GM12891 (cell line): Measurements from ENCODE around the gene DNAH17.

ENCODE experiments used
- DNase-seq: peaks from one replicate; pipeline ENCODE4 v3.0.0; 2011; ENCODE audit warnings: low spot score; ENCODE audit not compliant: insufficient read length
- FAIRE-seq: peaks from 2 replicates; lab custom pipeline; 2011; peaks lifted over from hg19 to GRCh38; lab: Jason Lieb, UNC
- PAX5 ChIP-seq: IDR thresholded peaks from 2 replicates; pipeline ENCODE4 v1.6.1; 2011; ENCODE audit warnings: low read length, moderate library complexity, mild to moderate bottlenecking; ENCODE audit not compliant: insufficient read depth, severe bottlenecking
- POLR2A ChIP-seq: IDR thresholded peaks from 2 replicates; pipeline ENCODE4 v1.6.1; 2011; ENCODE audit warnings: low read depth, low read length, control low read depth
- POLR2AphosphoS5 ChIP-seq: IDR thresholded peaks from 2 replicates; pipeline ENCODE4 v1.6.1; 2011; ENCODE audit warnings: low read depth, low read length, control low read depth
- POU2F2 ChIP-seq: IDR thresholded peaks from 2 replicates; pipeline ENCODE4 v1.6.1; 2011; ENCODE audit warnings: low read depth, mild to moderate bottlenecking, control low read depth, low read length, moderate library complexity
- SPI1 ChIP-seq: IDR thresholded peaks from 2 replicates; pipeline ENCODE4 v1.6.1; 2011; ENCODE audit warnings: low read depth, low read length, control low read depth
- TAF1 ChIP-seq: IDR thresholded peaks from 2 replicates; pipeline ENCODE4 v1.6.1; 2011; ENCODE audit warnings: low read depth, low read length, control low read depth

The DNAH17 gene

GRCh38 chr17:78618264-78619066 lies 41.3 kb upstream of the DNAH17 start:
- no peak for FAIRE-seq
- no peak for TF ChIP-seq TAF1
- no peak for TF ChIP-seq POLR2AphosphoS5
- no peak for TF ChIP-seq PAX5
- no peak for TF ChIP-seq POU2F2
- DNase-seq: no peak

DNA sequence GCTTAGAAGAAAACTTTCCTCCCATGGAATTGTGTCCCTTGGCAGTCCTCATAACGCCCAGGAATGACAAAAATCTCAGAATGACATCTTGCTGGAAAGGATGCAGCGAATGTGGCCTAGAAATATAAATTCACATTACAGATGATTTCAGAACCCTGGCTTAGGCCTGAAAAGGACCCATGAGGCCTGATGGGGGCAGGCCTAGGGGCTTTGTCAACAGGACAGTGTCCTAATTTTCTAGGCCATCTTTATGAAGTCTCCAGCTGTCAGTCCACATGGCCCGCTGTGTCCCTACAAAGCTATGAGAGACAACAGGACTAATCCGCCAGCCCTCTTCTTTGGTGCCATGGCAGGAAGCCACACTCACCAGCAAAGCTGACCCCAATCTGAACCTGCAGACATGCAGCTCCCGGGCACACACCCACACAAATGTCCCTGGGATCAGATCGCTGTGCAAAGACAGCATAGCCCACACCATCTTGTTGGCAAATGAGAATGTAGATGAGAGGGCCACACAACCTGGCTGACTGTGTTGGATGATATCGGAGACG lies 40.4 kb upstream of the DNAH17 start:
- DNase-seq (no peak), FAIRE-seq (no peak)
- TF ChIP-seq SPI1 (no peak), POU2F2 (no peak)

- TF ChIP-seq POLR2A: no peak
- FAIRE-seq (no peak), DNase-seq (no peak)
Measured at GRCh38 chr17:78616946-78617345, 39.8 kb upstream of the DNAH17 start.

GRCh38 chr17:78615631-78616030 lies 38.4 kb upstream of the DNAH17 start:
- TF ChIP-seq POLR2A (no peak), SPI1 (no peak), PAX5 (no peak), TAF1 (no peak), POLR2AphosphoS5 (no peak)
- FAIRE-seq (no peak), DNase-seq (no peak)

- no peak for DNase-seq
- FAIRE-seq: no peak
- no peak for TF ChIP-seq TAF1
- no peak for TF ChIP-seq SPI1
- TF ChIP-seq POLR2A: no peak
- no peak for TF ChIP-seq POU2F2
- no peak for TF ChIP-seq POLR2AphosphoS5
- no peak for TF ChIP-seq PAX5
Measured at GRCh38 chr17:78613416-78613815, 36.2 kb upstream of the DNAH17 start.

DNA sequence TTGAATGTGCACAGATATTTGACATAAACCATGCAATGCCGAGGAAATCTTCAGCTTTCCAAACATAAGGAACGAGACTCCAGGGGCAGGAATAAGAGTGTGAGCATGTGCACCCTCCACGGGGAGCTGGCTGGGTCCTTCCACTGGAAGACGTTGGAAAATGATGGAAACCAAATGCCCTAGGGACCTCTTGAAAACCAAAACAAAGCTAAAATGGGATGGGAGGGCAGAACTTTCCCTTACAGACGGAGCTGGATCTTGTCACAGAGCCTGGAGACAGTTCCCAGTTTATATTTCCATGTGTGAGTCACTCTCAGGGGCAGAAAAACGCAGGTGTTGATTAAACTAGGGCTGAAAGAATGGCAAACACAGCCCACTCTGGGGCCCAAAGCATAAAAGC lies 34.4 kb upstream of the DNAH17 start:
- FAIRE-seq: no peak
- DNase-seq: no peak
- TF ChIP-seq TAF1 (no peak), POLR2AphosphoS5 (no peak), PAX5 (no peak), POLR2A (no peak), POU2F2 (no peak), SPI1 (no peak)

DNA sequence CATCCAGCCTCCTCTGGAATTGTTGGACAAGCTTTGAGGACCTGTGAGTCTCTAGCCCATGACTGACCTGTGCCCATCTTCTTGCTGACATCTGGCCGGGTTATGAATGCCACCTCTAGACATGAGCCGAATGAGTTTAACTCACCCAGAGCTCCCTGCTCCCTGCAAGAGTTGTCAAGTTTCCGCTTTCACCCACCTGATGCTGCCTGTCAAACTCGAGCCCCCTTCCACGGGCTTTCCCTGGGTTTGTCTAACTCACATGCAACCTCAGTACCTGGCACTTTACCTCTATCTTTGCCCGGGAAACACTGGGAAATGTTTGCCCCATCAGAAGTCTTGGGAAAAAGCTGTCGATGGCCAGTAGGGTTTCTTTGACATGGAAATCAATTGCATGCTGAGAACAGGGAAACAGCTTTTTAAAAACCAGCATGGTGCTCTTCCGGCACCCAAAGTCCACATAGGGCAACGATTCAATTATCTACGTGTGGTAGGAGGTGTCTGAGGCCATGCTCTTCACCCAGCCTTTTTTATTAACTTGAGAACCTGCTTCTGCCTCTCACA lies 33.8 kb upstream of the DNAH17 start:
- no peak for TF ChIP-seq SPI1
- no peak for TF ChIP-seq POU2F2
- no peak for TF ChIP-seq PAX5
- TF ChIP-seq POLR2A: no peak
- no peak for TF ChIP-seq TAF1
- TF ChIP-seq POLR2AphosphoS5: no peak
- no peak for DNase-seq
- no peak for FAIRE-seq

GRCh38 chr17:78609191-78609641 lies 32.0 kb upstream of the DNAH17 start:
- FAIRE-seq: no peak
- no peak for DNase-seq

DNA sequence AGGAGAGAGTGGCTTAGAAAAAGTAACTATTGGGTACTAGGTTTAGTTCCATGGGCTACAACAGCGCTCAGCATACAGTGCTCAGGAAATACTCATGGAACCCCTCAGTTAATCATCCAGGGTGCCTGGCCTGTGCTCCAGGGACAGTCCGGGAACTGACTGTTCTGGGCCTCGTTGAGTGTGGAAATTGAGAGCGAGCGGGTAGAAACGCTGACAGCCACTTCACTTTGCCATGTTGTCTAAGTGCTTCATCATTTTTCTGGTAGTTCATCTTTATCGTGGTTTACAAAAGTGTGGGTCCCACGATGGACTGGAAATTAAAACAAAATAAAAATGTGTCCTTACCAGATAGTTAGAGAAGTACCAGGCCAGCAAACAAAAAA lies 31.6 kb upstream of the DNAH17 start:
- FAIRE-seq (no peak), DNase-seq (no peak)
- no peak for TF ChIP-seq POLR2A
- no peak for TF ChIP-seq PAX5
- no peak for TF ChIP-seq POU2F2
- TF ChIP-seq TAF1: no peak
- no peak for TF ChIP-seq POLR2AphosphoS5
- no peak for TF ChIP-seq SPI1

More at GRCh38 chr17:78609191-78609641, 32.0 kb upstream of the DNAH17 start:
- TF ChIP-seq PAX5: no peak
- TF ChIP-seq TAF1: no peak
- no peak for TF ChIP-seq POU2F2
- TF ChIP-seq POLR2A: no peak
- no peak for TF ChIP-seq SPI1
- TF ChIP-seq POLR2AphosphoS5: no peak
